Prostate gland (tissue), 2 donors: Measurements from ENCODE around the gene OSBP. TPM values are rescaled to one million over a fixed set of nuclear protein-coding genes. Genes with fewer than 3 reads are reported as not detected.

Experiments
- DNase-seq: peaks from one replicate; pipeline ENCODE4 v3.0.0-alpha.2; 2019; ENCODE audit warnings: low spot score
- H3K27ac ChIP-seq, 2 donors: fragments of 200-600 bp; sonication (generic); 2 replicates each; pipeline ENCODE4 v1.5.1; 2017 to 2019
- H3K27me3 ChIP-seq: fragments of 200-600 bp; sonication (generic); replicated peaks from 2 replicates; pipeline ENCODE4 v1.5.1; 2019; ENCODE audit not compliant: insufficient read depth
- H3K36me3 ChIP-seq, 2 donors: fragments of 200-600 bp; sonication (generic); 1 replicate in 1 of 2; 2 replicates in 1 of 2; pipeline versions ENCODE4 v1.5.1 to v1.8.1; 2017 to 2019
- H3K4me1 ChIP-seq: fragments of 200-600 bp; sonication (generic); replicated peaks from 2 replicates; pipeline ENCODE4 v1.5.1; 2019
- H3K4me3 ChIP-seq, 2 donors: fragments of 200-600 bp; sonication (generic); 2 replicates each; pipeline ENCODE4 v1.5.1; 2017 to 2019
- H3K9me3 ChIP-seq: fragments of 200-600 bp; sonication (generic); 2 replicates; pipeline ENCODE4 v1.5.1; 2017
- POLR2A ChIP-seq: fragments of 450-650 bp; IDR thresholded peaks from one replicate; pipeline ENCODE4 v1.6.1; 2016; ENCODE audit warnings: antibody characterized with exemption, mild to moderate bottlenecking
- POLR2AphosphoS5 ChIP-seq: sonication (generic); formaldehyde crosslinking; IDR thresholded peaks from one replicate; pipeline ENCODE4 v1.6.1; 2017; ENCODE audit warnings: antibody characterized with exemption
- WGBS: methylation state at CpG from one replicate; pipeline ENCODE4 v1.1.5; 2018; 5-methylcytosine and 5-hydroxymethylcytosine counted together
- intact Hi-C: fragments of 100-400 bp; cut with DNase I; formaldehyde crosslinking; loops from one replicate; pipeline ENCODE4 v1.14.2; 2022
- total RNA-seq, 2 donors: library from RNA; depleted of rRNA; stranded (reverse); fragments of >200 nt; gene quantifications; one replicate each; pipeline ENCODE4 v1.1.0, GENCODE V29; 2016
- TF ChIP-seq, protein P1 (sequence below), 4 experiments: fragments of 200-600 bp in 2 of 4; fragments of 450-650 bp in 2 of 4; sonication (generic) in 2 of 4; IDR thresholded peaks; 1 replicate in 3 of 4; 2 replicates in 1 of 4; pipeline ENCODE4 v1.5.1; 2016 to 2019; ENCODE audit warnings: antibody characterized with exemption in 4 of 4, mild to moderate bottlenecking in 2 of 4, moderate library complexity in 2 of 4

OSBP gene
- total RNA-seq, 2 donors from 2014 or later, result 46.1 to 49.0 TPM

DNA sequence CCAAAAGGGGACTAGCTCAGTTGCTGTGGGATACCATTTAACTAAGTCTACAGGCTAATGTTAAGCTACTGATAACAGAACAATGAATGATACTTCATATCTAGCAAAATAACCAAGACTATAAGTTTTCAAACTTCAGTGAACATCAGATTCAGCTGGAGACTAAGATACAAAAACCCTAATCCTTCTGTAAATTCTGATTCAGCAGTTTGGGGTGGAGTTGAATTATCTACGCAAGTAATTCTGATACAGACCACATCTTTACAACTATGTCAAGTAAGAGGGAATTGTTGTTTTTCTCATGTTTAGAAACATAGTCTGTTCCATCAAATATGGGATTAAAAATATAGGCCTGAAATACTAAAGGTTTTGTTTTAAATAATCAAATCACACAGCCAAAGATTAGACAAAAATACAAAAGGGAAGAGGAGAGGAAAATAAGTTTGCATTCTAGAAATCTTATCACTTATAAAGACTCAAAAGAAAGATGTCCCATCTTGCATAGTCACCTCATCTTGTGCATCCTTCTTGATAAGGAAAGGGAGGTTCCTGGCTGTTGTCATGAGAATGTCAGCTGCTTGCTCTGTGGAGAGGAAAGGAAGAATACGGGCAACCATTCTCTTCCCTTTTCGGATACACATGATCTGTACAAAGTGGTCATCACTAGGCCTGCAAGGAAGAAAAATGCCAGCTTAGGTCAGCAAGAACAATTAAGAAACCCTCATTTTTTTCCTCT lies 31.8 kb upstream of the OSBP start:
- Histone ChIP-seq H3K4me3 (no peak overlapping the region), H3K27me3 (no peaks in the 10 kb centered on the region), H3K27ac (no peak overlapping the region), H3K9me3 (no peaks in the 10 kb centered on the region), H3K36me3 (peaks cover 0 to 3% of the 10 kb centered on the region in 2 donors), H3K4me1 (no peaks in the 10 kb centered on the region)
- intact Hi-C loops, result no loop called here
- 88% methylated on average over 3 of the region's 3 CpGs for WGBS
- DNase-seq, result no peak
- no peak for TF ChIP-seq POLR2A
- TF ChIP-seq, protein P1, sequence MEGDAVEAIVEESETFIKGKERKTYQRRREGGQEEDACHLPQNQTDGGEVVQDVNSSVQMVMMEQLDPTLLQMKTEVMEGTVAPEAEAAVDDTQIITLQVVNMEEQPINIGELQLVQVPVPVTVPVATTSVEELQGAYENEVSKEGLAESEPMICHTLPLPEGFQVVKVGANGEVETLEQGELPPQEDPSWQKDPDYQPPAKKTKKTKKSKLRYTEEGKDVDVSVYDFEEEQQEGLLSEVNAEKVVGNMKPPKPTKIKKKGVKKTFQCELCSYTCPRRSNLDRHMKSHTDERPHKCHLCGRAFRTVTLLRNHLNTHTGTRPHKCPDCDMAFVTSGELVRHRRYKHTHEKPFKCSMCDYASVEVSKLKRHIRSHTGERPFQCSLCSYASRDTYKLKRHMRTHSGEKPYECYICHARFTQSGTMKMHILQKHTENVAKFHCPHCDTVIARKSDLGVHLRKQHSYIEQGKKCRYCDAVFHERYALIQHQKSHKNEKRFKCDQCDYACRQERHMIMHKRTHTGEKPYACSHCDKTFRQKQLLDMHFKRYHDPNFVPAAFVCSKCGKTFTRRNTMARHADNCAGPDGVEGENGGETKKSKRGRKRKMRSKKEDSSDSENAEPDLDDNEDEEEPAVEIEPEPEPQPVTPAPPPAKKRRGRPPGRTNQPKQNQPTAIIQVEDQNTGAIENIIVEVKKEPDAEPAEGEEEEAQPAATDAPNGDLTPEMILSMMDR (IDR thresholded peaks at IDR 0.05), result no peak
- no peak for TF ChIP-seq POLR2AphosphoS5

DNA sequence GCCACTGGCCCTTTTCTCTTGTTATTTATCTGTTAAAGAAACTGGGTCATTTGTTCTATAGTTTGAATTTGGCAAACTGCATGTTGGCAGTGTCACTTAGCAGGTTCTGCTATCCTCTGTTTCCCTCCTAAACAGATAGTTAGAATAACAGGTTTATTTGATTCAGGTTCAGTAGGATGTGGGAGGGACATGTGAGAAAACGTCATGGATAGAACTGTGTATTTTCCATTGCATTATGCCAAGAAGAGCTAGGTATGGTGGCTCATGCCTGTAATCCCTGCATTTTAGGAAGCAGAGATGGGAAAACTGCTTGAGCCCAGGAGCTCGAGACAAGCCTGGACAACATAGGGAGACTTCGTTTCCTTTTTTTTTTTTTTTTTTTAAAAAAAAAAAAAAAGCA lies 29.0 kb upstream of the OSBP start:
- TF ChIP-seq, protein P1 (IDR thresholded peaks at IDR 0.05), result no peak
- no peak for TF ChIP-seq POLR2A
- no peak for TF ChIP-seq POLR2AphosphoS5
- peaks cover 0 to 11% of the 10 kb centered on the region in 2 donors for H3K36me3 ChIP-seq
- no peaks in the 10 kb centered on the region for H3K9me3 ChIP-seq
- WGBS, result 67% methylated on average over 3 of the region's 3 CpGs
- DNase-seq, result no peak
- H3K4me3 ChIP-seq, result no peak overlapping the region
- intact Hi-C loops, result no loop called here
- no peak overlapping the region for H3K27ac ChIP-seq
- H3K27me3 ChIP-seq, result no peaks in the 10 kb centered on the region
- no peaks in the 10 kb centered on the region for H3K4me1 ChIP-seq

DNA sequence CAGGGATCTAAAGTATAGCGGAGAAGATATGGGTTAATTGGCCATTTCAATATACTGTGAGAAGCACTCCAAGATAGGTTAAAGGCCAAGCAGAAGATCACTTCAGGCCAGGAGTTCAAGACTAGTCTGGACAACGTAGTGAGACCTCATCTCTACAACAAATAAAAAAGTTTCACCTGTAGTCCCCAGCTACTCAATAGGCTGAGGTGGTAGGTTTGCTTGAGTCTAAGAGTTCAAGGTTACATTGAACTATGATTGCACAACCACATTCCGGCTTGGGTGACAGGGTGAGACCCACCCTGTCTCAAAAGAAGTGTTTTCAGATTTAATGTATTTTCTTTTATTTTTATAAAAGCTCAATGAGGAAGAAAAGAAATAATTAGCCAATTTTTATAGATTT lies 27.8 kb upstream of the OSBP start:
- Histone ChIP-seq H3K27ac (no peak overlapping the region), H3K27me3 (no peaks in the 10 kb centered on the region), H3K4me3 (no peak overlapping the region), H3K9me3 (no peaks in the 10 kb centered on the region), H3K4me1 (no peaks in the 10 kb centered on the region), H3K36me3 (peaks cover 0 to 16% of the 10 kb centered on the region in 2 donors)
- TF ChIP-seq POLR2AphosphoS5, result no peak
- TF ChIP-seq, protein P1 (IDR thresholded peaks at IDR 0.05), result no peak
- TF ChIP-seq POLR2A, result no peak
- intact Hi-C loops, result no loop called here
- no peak for DNase-seq
- WGBS, result 98% methylated on average over 3 of the region's 3 CpGs

DNA sequence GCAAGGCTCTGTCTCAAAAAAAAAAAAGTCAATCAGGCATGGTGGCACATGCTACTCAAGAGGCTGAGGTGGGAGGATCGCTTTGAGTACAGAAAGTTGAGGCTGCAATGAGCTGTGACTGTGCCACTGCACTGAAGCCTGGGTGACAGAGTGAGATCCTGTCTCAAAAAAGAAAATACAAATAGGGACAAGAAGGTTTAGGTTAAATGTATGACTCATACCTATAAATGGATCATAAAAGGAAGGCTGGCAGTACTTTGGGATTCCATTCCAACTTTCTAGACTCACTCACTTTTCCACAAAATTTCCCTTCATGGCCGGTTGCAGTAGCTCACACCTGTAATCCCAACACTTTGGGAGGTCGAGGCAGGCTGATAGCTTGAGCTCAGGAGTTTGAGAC lies 25.6 kb upstream of the OSBP start:
- DNase-seq, result no peak
- WGBS, result 84% methylated on average over 3 of the region's 3 CpGs
- TF ChIP-seq POLR2A (no peak), POLR2AphosphoS5 (no peak)
- TF ChIP-seq, protein P1 (IDR thresholded peaks at IDR 0.05), result no peak
- intact Hi-C loops, result no loop called here
- Histone ChIP-seq H3K4me1 (no peaks in the 10 kb centered on the region), H3K4me3 (no peak overlapping the region), H3K27me3 (no peaks in the 10 kb centered on the region), H3K9me3 (no peaks in the 10 kb centered on the region), H3K27ac (no peak overlapping the region), H3K36me3 (peaks cover 5 to 22% of the 10 kb centered on the region in 2 donors)

DNA sequence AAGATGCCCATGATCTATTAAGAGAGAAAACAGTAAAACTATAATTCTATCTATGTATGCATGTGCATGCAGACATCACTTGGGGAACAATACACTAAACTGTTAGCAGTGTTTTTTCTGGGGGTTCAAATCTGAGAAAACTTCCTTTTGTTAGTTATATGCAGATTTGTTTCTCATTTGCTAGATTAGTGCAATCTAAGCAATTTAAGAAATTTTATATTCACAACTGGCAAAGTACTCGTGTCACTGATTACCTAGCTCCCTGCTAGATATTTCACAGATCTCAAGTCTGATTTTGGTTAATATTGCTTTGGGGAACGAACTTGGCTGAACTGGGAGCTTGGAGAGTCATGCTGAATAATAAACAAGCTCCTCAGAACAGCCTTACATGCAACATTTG lies 14.9 kb upstream of the OSBP start:
- intact Hi-C loops, result no loop called here
- Histone ChIP-seq H3K9me3 (no peaks in the 10 kb centered on the region), H3K4me3 (no peak overlapping the region), H3K4me1 (no peaks in the 10 kb centered on the region), H3K27ac (no peak overlapping the region), H3K36me3 (no peaks in the 10 kb centered on the region), H3K27me3 (no peaks in the 10 kb centered on the region)
- 77% methylated on average over 2 of the region's 2 CpGs for WGBS
- DNase-seq, result no peak
- TF ChIP-seq POLR2AphosphoS5, result no peak
- TF ChIP-seq POLR2A, result no peak
- TF ChIP-seq, protein P1 (IDR thresholded peaks at IDR 0.05), result no peak
